GM12878 (cell line): ENCODE data around the gene TRIM72. TPM values are rescaled to one million over a fixed set of nuclear protein-coding genes. Genes with fewer than 3 reads are reported as not detected.

ENCODE experiments used
- ASH2L ChIP-seq: fragments of 300-600, 200-600 bp; sonication (generic); IDR thresholded peaks from 2 replicates; pipeline ENCODE4 v1.6.1; 2017; ENCODE audit warnings: low read depth, mild to moderate bottlenecking, borderline replicate concordance
- ATF3 ChIP-seq: IDR thresholded peaks from 2 replicates; pipeline ENCODE4 v1.6.1; 2011; ENCODE audit warnings: low read depth, mild to moderate bottlenecking, low read length, moderate library complexity, borderline replicate concordance; ENCODE audit errors: extremely low read depth
- BCLAF1 ChIP-seq: fragments of 450-650 bp; IDR thresholded peaks from 2 replicates; pipeline ENCODE4 v1.6.1; 2017; ENCODE audit warnings: antibody characterized with exemption, mild to moderate bottlenecking, moderate library complexity
- FOXM1 ChIP-seq: IDR thresholded peaks from 2 replicates; pipeline ENCODE4 v1.6.1; 2012; ENCODE audit warnings: low read depth, mild to moderate bottlenecking, inconsistent platforms, low read length, moderate library complexity
- HCFC1 ChIP-seq: fragments of 150-350 bp; IDR thresholded peaks from 2 replicates; pipeline ENCODE4 v1.6.1; 2014; ENCODE audit warnings: low read length
- HDGF ChIP-seq: fragments of 450-650 bp; IDR thresholded peaks from 2 replicates; pipeline ENCODE4 v1.6.1; 2016; ENCODE audit warnings: antibody characterized with exemption
- HSF1 ChIP-seq: fragments of 150-350 bp; IDR thresholded peaks from 2 replicates; pipeline ENCODE4 v1.6.1; 2014; ENCODE audit warnings: mild to moderate bottlenecking, low read depth, low read length
- IKZF2 ChIP-seq, 2 experiments: fragments of 450-650 bp; IDR thresholded peaks; 2 replicates each; pipeline ENCODE4 v1.6.1; 2017; ENCODE audit warnings: mild to moderate bottlenecking in 2 of 2, moderate library complexity in 2 of 2
- MTA3 ChIP-seq: IDR thresholded peaks from 2 replicates; pipeline ENCODE4 v1.6.1; 2012; ENCODE audit warnings: low read length, inconsistent platforms, borderline replicate concordance
- NFYA ChIP-seq: IDR thresholded peaks from 2 replicates; pipeline ENCODE4 v1.6.1; 2011; ENCODE audit warnings: low read depth, mild to moderate bottlenecking, low read length, improper control_type of control experiment, borderline replicate concordance
- PML ChIP-seq: IDR thresholded peaks from 2 replicates; pipeline ENCODE4 v1.6.1; 2012; ENCODE audit warnings: low read length, inconsistent platforms
- RAD21 ChIP-seq: IDR thresholded peaks from 2 replicates; pipeline ENCODE4 v1.6.1; 2011; ENCODE audit warnings: mild to moderate bottlenecking, low read depth, low read length, moderate library complexity; ENCODE audit not compliant: insufficient read depth
- RFX5 ChIP-seq: IDR thresholded peaks from 2 replicates; pipeline ENCODE4 v1.6.1; 2011; ENCODE audit warnings: low read depth, low read length, improper control_type of control experiment
- SMC3 ChIP-seq: IDR thresholded peaks from 2 replicates; pipeline ENCODE4 v1.6.1; 2011; ENCODE audit warnings: low read length, improper control_type of control experiment, borderline replicate concordance
- STAT1 ChIP-seq: fragments of 450-650 bp; conservative IDR thresholded peaks from 2 replicates; pipeline ENCODE4 v1.6.1; 2014; ENCODE audit warnings: antibody characterized with exemption, mild to moderate bottlenecking
- SUPT20H ChIP-seq: IDR thresholded peaks from 2 replicates; pipeline ENCODE4 v1.6.1; 2011; ENCODE audit warnings: low read depth, mild to moderate bottlenecking, low read length, moderate library complexity, borderline replicate concordance; ENCODE audit not compliant: control insufficient read depth
- USF1 ChIP-seq: IDR thresholded peaks from 2 replicates; pipeline ENCODE4 v1.6.1; 2011; ENCODE audit warnings: borderline replicate concordance, low read depth, mild to moderate bottlenecking, moderate library complexity, mixed read lengths, low read length; ENCODE audit not compliant: insufficient read depth; ENCODE audit errors: extremely low read length
- ZNF217 ChIP-seq: fragments of 450-650 bp; IDR thresholded peaks from 2 replicates; pipeline ENCODE4 v1.6.1; 2017; ENCODE audit warnings: antibody characterized with exemption, mild to moderate bottlenecking
- ZNF384 ChIP-seq: IDR thresholded peaks from 2 replicates; pipeline ENCODE4 v1.6.1; 2012; ENCODE audit warnings: low read depth, mild to moderate bottlenecking, low read length, improper control_type of control experiment, borderline replicate concordance
- ZNF622 ChIP-seq: fragments of 450-650 bp; IDR thresholded peaks from 2 replicates; pipeline ENCODE4 v1.6.1; 2017; ENCODE audit warnings: mild to moderate bottlenecking, inconsistent platforms
- polyA plus RNA-seq, 11 experiments: library from polyadenylated mRNA; depleted of rRNA in 4 of 11; unstranded in 6 of 11; stranded (reverse) in 5 of 11; fragments of >200 nt; fragmentation: Nextera tagmentation in 4 of 11; fragmentation: Illumina TruSeq in 1 of 11; extraction: Ambion mirVana in 4 of 11; extraction: Trizol in 1 of 11; gene quantifications; 1 replicate in 1 of 11; 2 replicates in 10 of 11; pipeline versions ENCODE4 v1.2.1 to v1.2.3, GENCODE V29; 2011 to 2016; ENCODE audit warnings: inconsistent platforms in 2 of 11, missing spikeins in 2 of 11, low read depth in 1 of 11
- total RNA-seq, 4 experiments: library from RNA; depleted of rRNA in 3 of 4; stranded (reverse); fragments of >200 nt in 3 of 4; fragmentation: Illumina TruSeq in 1 of 4; extraction: Trizol in 1 of 4; gene quantifications; 2 replicates each; pipeline versions ENCODE4 v1.2.1 to v1.2.3, GENCODE V29; 2013 to 2021
- TF ChIP-seq, protein P1 (sequence below): fragments of 450-650 bp; IDR thresholded peaks from 2 replicates; pipeline ENCODE4 v1.6.1; 2018; ENCODE audit warnings: mild to moderate bottlenecking, low read depth, moderate library complexity; ENCODE audit not compliant: partially characterized antibody

Gene TRIM72
- total and polyA plus RNA-seq, 10 of the 15 experiments (the other 5 are each of a cell fraction or from before 2014, with no cell fraction given) = 0.03 to 1.2 (median 0.23) TPM; not detected in 1

GRCh38 chr16:31265329-31266245 is 51.7 kb downstream of the TRIM72 start (continued):
- TF ChIP-seq USF1 = no peak
- TF ChIP-seq HSF1 = no peak
- TF ChIP-seq RFX5 = no peak
- peak; percentile 25; the same call in 1 of the 2 replicates for TF ChIP-seq RAD21
- TF ChIP-seq STAT1 = no peak
- TF ChIP-seq, protein P1, sequence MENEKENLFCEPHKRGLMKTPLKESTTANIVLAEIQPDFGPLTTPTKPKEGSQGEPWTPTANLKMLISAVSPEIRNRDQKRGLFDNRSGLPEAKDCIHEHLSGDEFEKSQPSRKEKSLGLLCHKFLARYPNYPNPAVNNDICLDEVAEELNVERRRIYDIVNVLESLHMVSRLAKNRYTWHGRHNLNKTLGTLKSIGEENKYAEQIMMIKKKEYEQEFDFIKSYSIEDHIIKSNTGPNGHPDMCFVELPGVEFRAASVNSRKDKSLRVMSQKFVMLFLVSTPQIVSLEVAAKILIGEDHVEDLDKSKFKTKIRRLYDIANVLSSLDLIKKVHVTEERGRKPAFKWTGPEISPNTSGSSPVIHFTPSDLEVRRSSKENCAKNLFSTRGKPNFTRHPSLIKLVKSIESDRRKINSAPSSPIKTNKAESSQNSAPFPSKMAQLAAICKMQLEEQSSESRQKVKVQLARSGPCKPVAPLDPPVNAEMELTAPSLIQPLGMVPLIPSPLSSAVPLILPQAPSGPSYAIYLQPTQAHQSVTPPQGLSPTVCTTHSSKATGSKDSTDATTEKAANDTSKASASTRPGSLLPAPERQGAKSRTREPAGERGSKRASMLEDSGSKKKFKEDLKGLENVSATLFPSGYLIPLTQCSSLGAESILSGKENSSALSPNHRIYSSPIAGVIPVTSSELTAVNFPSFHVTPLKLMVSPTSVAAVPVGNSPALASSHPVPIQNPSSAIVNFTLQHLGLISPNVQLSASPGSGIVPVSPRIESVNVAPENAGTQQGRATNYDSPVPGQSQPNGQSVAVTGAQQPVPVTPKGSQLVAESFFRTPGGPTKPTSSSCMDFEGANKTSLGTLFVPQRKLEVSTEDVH = no peak
- TF ChIP-seq PML = no peak
- TF ChIP-seq IKZF2 (IDR thresholded peaks at IDR 0.05) = peak; percentile 91 to 93
- TF ChIP-seq ASH2L = no peak
- TF ChIP-seq SUPT20H = no peak
- TF ChIP-seq NFYA = no peak
- TF ChIP-seq ZNF384 = no peak
- TF ChIP-seq MTA3 = 0 out of 2 replicates have a peak, but pooled peaks have one; percentile 33
- no peak for TF ChIP-seq HCFC1
- TF ChIP-seq BCLAF1 = no peak
- peak; percentile 65 for TF ChIP-seq HDGF
- TF ChIP-seq FOXM1 = no peak
- TF ChIP-seq ZNF622 = no peak
- TF ChIP-seq ATF3 = no peak
- peak; percentile 9; the same call in 1 of the 2 replicates for TF ChIP-seq SMC3
- no peak for TF ChIP-seq ZNF217
